ENCODE results near the gene RAB3C.

RAB3C gene

DNA sequence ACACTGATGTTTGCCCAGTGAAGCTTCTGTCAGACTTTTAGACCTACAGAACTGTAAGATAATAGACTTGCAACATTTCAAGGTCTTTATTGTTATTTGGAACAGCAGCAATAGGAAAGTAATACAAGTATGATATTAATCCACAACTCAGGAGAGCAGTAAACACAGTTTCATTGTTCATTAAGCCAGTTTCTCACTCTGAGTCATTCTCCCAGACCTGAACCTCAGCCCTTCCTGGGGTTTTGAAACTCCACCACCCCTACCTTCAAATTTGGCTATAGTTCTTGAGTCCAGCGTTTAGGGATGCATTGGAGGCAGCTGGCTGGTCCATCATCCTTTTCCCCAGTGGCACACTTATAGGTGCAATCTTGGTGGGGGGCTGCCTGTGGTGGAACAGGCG, 203.2 kb downstream of the RAB3C start:
- DNase-seq = no peak

DNA sequence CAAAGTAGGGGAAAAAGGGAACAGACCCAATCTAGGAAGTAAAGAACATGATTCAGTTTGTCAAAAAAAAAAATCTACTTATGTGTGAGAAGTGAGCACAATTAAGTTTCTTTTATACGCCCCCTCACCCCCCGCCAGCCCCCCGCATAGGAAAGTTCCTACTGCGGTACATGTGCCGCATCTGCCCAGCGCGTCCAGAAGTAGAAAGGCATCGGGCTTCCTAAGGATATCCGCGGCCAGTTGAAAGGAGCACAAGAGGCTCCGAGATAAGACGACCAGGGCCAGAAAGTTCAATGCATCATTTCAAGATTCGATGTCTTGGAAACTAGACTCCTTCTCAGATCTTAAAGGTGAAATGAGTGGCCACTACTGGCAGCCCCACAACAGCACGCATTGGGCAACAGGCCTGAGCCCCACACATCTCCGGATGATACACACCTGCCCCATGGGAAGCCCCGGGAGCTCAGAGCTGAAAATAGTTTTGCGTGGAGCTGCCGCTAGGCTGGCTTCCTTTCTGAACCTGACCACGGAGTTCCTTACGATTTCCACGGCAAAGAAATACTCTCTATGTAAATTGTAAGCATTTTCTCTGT, 203.9 kb downstream of the RAB3C start:
- DNase-seq = no peak

DNA sequence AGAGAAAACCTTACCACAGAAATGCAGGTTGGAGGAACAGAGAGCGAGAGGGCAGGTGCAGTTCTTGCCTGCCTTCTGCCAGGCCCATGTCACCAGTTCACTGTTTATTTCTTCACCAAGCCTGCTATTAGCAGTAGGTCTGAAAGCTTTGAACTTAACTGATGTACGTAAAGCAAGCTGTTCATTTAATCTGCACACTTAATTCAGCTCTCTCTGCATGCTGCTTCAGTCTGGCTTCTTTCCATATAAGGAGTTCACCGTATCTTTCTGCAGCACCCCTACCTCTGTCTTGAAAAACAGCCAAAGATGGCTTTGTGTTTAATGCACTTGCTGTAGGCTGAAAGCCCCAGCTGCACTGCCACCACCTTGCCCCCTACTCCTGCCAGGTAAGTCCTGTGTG, 205.1 kb downstream of the RAB3C start:
- DNase-seq = no peak

DNA sequence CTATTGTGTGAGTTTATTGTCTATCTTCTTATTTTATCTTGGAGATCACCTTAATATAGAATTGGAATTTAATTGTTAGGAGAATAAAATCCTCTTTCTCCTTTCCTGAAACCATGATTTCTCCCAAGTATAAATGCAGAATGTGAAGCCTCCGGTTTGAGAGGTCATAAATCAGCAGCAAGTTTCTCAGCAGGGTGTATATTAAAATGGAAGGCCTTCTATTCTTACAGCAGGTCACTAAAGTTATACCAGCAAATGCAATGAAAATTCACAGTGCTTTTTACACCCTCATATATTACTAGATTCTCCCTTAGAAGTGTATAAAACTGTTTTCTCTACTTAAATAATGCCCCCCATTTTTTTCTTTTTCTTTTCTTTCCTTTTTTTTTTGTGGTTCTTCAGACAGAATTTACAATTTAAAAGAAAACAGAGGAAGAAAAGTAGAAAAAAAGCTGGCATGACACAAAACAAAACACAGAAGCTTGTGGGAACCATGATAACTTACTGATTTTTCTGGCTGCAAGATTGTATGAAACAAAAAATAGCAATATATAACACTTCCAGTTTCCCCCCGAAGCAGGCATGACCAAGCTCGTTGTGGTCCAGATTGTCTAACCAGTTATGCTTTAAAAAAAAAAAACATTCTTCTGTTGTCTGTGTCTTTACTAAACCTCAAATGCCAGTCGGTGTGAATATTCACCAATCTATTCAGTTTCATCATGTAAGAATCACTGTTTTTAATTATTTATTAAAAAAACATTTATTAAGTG, 211.2 kb downstream of the RAB3C start:
- no peak for DNase-seq

DNA sequence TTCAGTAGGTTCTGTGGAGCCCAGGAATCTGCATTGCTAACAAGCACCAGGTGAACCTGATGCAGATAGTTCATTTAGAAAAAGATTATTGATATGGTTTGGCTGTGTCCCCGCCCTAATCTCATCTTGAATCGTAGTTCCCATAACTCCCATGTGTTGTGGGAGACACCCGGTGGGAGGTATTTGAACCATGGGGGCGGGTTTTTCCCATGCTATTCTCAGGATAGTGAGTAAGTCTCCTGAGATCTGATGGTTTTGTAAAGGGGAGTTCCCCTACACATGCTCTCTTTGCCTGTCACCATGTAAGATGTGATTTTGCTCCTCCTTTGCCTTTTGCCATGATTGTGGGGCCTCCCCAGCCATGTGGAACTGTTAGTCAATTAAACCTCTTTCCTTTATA, 212.0 kb downstream of the RAB3C start:
- DNase-seq = no peak

DNA sequence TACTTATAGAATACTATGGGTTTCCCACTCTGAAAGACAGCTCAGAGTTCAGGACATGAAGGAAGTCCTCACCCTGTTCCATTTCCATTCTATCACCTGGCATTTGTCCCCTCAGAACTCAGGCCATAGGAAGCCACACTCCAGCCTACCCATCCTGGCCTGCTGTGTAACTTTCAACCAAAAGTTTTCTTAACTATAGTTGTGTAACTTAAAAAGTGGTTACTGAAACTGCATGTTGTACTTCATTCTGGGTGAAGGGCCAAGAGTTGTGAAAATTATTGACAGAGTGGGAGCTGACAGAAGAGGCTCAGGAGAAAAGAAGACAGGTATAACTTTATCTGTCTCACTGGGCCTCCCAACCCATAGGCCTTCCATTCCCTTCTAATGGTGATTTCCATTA, 212.5 kb downstream of the RAB3C start:
- no peak for DNase-seq

DNA sequence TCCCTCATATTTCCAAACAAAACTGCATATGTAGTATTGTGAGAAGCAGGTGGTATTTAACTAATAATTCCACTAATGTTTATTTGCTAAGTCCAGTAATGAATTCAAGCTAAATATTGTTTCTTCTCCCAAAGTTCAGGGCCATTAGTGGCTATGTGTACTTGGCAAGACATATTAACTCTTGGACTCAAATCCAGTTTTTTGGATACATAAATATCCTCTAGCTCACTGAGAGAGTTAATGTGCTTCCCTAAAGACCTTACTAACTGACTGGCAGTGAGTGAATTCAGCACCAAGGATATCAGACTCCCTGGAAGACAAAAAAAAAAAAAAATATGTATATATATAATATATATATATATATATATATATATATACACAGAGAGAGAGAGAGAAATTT, 214.1 kb downstream of the RAB3C start:
- DNase-seq = no peak

DNA sequence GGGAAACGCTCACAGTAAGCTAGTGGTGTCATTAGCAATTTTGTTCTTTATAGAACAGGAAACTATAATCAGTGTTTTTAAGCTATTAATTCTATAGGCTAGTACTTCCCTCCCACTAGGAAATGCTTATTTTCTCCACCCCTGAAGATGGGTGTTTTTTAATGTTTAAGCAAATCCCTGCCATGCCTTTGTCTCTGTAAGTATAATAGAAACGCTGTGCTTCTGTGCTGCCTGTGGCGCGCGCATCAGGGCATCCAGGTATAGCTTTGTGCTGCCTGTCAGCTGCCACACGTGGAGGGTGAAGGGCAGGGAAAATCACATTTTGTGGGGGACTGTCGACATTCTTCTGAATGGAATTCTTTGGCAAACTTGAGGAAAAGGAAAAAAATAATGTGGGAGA, 217.5 kb downstream of the RAB3C start:
- DNase-seq = no peak

DNA sequence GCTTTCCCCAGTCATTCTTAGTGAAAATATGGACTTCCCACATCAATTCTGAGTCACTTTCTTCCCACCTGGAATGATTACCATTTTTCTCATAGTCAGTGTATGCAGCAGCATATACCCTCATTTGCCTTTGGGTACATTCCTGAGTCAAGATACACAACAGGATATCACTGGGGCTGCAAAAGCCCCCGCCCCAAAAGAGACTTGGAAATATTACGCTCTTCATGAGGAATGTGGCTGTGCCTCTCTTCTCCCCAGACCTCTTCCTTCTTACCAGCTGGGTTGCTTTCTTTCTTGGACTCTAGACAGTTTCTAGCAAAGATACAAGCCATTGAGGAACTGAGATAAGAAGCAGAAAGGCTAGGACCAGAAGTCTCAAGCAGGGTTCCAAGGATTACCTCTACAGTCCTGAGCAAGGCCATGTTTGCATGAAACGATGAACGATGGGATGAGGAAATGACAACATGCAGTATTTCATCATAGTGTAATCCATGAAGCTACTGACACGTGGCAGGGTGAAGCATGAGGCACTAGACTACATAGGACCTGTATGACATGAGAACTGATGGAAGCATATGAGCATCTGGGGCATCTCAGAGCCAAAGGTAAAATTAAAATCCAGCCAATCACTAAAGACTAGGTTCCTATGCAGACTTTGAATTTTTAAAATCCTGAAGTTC, 218.1 kb downstream of the RAB3C start:
- DNase-seq = no peak

DNA sequence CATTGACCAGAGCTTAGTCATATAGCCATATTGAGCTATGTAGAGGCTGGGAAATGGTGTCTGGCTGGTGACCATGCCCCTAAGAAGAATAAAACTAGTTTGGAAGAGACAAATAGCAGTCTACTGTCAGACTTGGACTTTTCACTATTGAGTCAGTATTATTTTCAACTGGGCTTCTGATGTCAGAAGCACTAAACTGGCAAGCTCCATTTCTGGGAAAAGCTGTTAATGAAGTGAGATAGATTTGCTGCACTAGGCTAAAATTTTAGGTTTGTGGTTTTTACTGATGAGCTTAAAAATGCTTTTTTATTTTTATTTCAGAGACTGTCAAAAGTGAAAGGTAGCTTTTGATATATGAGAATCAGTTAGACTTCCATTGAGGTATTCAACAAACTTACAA, 220.2 kb downstream of the RAB3C start:
- no peak for DNase-seq

DNA sequence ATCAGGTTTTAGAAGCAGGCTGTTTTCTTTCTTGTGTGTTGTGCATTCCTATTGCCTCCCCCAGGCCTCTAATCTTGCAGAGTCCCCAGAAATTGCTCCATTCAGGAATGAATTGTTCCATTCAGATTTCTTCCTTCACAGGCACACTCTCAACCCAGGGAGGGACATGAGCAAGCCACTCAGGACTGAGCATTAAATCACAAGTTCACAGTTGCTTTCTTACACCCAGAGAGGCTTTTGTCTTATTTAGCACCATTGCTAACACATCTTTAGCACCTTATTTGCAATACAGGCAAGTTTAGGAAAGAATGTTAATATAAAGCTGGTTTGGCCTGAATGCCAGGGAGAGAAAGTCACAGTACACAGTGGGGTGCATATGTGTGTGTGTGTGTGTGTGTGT, 221.4 kb downstream of the RAB3C start:
- DNase-seq = no peak

DNA sequence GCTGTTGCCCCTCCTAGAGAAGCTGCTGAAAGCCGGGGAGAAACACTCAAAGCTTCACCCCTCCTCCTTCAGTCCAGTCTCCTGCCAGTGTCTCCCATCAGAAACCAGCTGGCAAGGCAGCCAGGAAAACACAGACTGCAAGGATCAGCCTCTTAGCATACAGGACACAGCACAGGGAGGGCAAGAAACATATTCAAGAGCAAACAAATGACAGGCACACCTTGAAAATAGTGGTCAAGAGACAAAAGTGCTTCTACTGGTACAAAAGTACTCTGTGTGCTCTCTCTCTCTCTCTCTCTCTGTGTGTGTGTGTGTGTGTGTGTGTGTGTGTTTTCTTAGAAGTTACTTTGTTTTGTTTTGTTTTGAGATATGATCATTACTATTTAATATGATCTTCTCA, 227.2 kb downstream of the RAB3C start:
- DNase-seq = no peak

DNA sequence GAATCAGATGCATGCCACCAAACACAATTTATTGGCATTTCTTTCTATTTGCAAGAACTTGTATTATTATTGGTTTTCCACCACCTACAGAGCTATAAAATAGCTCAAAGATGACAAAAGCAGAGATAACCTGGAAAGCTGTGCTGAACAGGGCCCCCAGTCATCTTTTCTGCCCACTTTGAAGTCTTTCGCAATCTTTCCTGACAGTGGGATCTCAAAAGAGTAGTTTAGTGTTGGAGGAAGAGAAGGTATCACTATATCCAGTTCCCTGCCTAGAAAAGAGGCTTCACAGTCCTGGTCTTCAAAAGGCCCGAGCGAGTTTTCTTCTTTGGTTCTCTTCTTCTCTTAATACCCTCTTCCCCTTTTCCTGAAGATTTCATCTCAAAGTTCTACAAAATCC, 231.0 kb downstream of the RAB3C start:
- no peak for DNase-seq

DNA sequence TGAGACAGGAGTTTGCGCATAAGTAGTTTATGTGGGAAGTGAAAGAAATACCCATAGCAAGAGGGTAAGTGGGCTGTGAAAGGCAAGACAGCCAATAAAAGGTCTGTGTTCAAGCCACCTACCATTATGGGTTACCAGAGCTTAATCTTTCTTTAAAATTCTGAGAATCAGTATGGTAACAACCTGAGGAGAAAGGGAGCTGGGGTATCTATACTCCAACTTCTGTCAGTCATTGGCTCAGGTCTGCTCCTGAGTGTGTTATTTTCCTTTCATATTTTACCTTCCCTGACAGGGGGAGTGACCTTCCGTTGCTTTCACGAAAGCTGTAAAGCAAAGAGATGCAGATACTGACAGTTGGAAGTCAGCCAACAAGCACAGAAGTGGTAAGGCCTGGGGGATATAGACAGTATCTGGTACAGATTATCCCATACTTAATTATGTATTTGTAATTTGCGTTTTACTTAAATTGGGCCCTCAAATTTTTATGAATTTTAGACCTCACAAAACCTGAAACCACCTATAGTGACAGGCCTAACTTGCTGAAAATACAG, 233.4 kb downstream of the RAB3C start:
- no peak for DNase-seq

DNA sequence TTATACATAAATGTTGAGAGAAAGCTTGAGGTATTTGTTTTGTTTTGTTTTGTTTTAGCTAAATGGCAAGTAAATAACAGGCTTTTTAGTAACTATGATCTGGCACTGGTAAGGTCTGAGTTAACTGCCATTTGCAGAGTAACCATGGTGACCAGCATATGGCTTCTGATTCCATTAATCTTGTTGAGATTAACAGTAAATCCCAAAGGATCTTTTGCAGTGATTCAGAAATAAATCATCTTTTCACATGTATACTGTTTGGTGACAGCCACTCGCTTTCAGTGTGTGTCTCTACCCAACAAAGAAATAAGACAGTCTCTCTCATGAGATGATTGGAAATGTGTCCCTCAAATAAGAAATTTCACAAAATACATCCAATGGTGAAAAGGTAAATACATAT, 235.6 kb downstream of the RAB3C start:
- no peak for DNase-seq

DNA sequence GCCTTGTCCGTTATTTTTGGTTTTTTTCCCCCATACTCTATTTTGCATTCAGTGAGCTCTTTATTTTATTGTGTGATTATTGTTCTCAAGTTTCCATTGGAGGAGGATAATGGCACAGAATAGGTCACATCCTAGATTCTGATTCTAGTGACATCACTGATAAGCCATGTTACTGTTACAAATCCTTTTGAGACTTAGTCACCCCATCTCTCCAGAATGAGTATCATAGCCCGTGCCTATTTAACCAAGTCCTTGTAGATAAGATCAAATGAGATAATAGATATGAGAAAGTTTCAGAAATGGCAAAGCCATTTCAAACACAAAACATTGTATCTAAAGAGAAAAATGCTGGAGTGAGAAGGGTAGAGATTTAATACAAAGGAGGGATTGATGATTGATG, 242.6 kb downstream of the RAB3C start:
- DNase-seq = no peak

DNA sequence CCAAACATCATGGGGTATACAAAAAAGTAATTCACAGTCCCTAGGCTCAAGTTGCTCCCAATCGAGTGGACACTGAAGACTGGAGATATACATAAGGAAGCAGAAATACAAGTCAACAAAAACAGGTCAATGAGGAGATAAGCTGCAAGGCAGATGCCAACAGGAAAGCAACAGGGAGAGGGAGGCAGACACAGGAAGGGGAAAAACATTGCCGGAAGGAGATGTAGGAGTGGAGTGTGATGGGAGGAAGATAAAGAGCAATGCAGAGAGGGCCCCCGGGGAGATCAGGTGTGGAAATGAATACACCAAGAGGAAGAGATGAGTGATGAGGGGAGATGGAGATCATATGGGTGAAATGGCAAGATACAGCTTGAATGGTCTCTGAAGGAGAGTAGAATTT, 243.0 kb downstream of the RAB3C start:
- DNase-seq = no peak

DNA sequence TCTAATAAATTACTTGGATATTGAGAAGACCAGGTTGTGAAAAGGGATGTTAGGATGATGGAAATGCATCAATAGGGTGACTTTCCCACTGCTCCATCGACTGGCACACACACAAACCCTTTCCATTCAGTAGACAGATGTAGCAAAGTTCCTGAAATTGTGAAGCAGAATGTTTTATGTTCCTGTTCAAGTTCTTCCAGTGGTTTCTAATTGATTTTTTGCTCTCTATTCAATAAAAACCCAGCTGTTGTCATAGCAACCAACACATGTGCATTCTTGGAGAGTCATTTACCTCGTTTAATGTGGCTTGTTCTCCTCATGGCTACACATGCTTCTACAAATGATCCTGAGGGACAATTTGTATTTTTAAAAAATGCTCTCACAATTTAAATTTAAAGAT, 244.6 kb downstream of the RAB3C start:
- DNase-seq = no peak

DNA sequence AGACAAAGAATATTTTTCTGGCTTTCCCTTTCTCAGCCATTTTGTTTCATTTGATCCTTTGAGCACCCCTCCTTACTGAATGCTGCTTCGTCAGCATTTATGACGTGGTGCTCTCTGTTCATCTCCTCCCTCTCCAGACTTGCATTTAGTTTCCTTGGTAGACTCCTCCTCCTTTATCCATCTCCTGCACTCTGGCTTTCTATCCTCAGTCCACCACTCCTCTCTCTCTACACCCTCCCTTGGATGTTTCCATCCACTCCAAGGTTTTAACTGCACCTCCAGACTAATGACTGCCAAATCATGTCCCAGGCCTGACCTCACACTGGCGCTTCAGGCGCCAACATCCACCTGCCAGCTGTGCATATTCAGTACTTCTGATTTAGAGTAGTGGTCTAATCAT, 245.4 kb downstream of the RAB3C start:
- DNase-seq = no peak

DNA sequence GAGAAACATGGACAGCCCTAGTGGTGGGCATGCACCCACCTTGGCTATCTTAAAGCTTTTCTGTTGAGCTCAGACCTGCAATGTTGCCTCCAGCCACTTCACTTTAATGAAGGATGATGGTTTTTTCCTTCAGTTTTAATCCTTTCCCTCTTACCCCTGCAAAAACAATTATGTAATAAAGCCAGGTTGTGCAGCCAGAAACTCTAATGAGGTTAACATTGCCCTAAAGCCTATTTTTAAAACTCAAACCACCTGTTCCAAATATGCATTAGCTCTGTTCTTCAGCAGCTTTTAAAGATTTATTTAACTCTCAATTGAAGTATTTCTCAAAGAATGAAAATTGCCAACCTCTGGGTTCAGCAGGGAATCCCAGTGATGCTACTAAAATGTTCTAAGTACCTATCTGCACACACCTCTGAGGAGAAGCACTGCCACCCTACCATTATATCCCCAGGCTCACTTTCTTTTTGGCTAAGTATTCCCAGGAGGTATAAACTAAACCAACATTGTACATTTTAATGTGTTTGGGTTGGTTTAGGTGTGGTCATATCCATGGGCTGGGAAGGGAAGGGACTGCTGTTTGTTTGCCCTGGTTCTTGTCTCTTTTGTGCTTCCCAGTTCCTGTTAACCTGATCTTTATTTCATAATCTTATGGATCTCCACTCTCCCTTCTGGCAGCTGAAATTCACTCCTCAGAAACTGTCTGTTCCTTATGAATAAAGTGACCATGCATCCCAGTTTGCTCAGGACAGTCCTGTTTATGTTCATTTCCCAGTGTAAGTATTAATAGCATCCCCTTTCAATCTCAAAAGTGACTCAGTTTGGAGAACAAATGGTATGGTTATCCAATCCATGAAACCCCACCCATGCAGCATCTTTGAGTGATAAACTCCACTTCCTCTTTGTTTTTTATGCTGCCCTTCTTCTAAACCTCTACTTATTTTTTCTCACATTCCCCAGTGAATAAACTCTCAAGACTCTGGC, 251.7 kb downstream of the RAB3C start:
- no peak for DNase-seq

DNA sequence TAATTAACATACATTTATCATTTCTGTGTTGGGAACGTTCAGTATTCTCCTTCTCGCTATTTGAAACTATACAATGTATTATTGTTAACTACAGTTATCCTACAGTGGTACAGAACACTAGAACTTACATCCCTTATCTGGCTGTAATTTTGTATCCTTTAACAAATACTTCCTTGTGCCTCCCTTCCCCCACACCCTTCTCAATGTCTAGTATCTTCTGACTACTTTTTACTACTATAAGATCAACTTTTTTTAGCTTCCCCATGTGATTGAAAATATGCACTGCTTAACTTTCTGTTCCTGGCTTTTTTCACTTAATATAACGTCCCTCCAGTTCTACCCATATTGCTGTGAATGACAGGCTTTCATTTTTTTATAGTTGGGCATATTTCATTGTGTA, 253.5 kb downstream of the RAB3C start:
- no peak for DNase-seq

DNA sequence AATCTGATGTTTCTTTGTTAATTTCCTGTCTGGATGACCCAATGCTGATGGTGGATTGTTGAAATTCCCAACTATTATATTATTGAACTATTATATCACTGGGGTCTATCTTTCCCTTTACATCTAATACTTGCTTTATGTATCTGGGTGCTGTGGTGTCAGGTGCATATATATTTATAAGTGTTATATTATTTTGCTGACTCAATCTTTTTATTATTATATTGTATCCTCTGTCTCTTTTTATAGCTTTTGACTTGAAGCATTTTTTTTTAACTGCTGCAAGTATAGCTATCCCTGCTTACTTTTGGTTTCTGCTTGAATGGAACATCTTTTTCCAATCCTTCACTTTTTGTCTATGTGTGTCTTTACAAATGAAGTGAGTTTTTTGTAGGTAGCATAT, 255.9 kb downstream of the RAB3C start:
- no peak for DNase-seq

DNA sequence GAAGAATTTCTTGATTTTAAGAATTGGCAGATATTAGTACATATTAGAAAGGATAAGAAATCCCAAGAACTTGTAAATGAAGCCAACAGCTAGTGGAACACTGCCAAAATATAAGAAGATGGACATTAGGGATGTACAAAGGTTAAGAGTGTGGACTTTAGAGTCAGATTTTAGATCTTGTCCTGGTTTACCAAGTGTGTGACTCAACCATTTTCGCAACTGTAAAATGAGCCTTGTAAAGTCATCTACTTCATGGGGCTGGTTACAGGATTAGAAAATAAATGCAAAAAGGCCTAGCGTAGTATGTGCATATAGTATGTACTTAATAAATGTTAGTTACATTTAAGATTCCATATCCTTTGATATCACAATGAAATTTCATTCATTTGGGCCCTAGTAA, 260.0 kb downstream of the RAB3C start:
- no peak for DNase-seq

All from NCI-H2029 treated with DMSO at 0.1 percent for 48 hours (cell line).